WERI-Rb-1 (cell line): ENCODE measurements around the gene VAPB.

Source experiments
- DNase-seq: peaks from one replicate; pipeline ENCODE4 v3.0.0-alpha.2; 2020
- H3K27ac ChIP-seq: fragments of 250-450 bp; sonication (Bioruptor Pico); 2 replicates; pipeline ENCODE4 v1.5.1; 2020; ENCODE audit warnings: mild to moderate bottlenecking, moderate library complexity
- H3K27me3 ChIP-seq: fragments of 250-450 bp; sonication (Bioruptor Pico); 2 replicates; pipeline ENCODE4 v1.5.1; 2021; ENCODE audit warnings: mild to moderate bottlenecking, low read depth, moderate library complexity; ENCODE audit not compliant: insufficient read depth, severe bottlenecking
- H3K36me3 ChIP-seq: fragments of 250-450 bp; sonication (Bioruptor Pico); 2 replicates; pipeline ENCODE4 v1.5.1; 2020; ENCODE audit warnings: mild to moderate bottlenecking, moderate library complexity
- H3K4me3 ChIP-seq: 2 replicates; pipeline ENCODE4 v1.5.1; 2011; ENCODE audit warnings: low read depth, mild to moderate bottlenecking, control low read depth, low read length
- H3K9me3 ChIP-seq: fragments of 250-450 bp; sonication (Bioruptor Pico); 2 replicates; pipeline ENCODE4 v1.5.1; 2021; ENCODE audit warnings: mild to moderate bottlenecking, moderate library complexity; ENCODE audit not compliant: severe bottlenecking
- TF ChIP-seq, protein P1 (sequence below): IDR thresholded peaks from 2 replicates; pipeline ENCODE4 v1.5.1; 2011; ENCODE audit warnings: low read depth, mild to moderate bottlenecking, control low read depth, inconsistent platforms, low read length

The VAPB gene

DNA sequence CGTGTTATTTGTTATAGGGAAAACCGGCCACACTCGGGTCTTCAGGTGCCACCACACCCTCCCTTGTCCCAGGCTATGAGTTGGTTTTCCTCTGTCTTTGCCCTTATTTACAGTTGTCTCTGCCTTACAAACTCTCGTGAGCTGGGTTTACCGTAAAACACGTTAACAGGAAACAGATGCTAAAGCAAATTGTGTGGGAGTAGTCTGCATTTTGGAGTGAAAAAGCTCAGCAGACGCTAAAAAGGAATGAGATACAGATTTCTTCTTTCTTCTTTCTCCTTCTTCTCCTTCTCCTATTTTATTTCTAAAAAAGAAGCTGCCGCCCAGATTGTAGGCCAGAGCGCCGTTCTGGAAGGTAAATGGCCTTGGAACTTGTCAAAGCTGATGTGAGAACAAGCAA is 74.2 kb downstream of the VAPB start:
- no peak overlapping the region for H3K4me3 ChIP-seq
- TF ChIP-seq, protein P1, sequence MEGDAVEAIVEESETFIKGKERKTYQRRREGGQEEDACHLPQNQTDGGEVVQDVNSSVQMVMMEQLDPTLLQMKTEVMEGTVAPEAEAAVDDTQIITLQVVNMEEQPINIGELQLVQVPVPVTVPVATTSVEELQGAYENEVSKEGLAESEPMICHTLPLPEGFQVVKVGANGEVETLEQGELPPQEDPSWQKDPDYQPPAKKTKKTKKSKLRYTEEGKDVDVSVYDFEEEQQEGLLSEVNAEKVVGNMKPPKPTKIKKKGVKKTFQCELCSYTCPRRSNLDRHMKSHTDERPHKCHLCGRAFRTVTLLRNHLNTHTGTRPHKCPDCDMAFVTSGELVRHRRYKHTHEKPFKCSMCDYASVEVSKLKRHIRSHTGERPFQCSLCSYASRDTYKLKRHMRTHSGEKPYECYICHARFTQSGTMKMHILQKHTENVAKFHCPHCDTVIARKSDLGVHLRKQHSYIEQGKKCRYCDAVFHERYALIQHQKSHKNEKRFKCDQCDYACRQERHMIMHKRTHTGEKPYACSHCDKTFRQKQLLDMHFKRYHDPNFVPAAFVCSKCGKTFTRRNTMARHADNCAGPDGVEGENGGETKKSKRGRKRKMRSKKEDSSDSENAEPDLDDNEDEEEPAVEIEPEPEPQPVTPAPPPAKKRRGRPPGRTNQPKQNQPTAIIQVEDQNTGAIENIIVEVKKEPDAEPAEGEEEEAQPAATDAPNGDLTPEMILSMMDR: no peak
- H3K27ac ChIP-seq: no peak overlapping the region
- H3K27me3 ChIP-seq: no peaks in the 10 kb centered on the region
- no peak for DNase-seq
- no peaks in the 10 kb centered on the region for H3K9me3 ChIP-seq
- H3K36me3 ChIP-seq: no peaks in the 10 kb centered on the region

DNA sequence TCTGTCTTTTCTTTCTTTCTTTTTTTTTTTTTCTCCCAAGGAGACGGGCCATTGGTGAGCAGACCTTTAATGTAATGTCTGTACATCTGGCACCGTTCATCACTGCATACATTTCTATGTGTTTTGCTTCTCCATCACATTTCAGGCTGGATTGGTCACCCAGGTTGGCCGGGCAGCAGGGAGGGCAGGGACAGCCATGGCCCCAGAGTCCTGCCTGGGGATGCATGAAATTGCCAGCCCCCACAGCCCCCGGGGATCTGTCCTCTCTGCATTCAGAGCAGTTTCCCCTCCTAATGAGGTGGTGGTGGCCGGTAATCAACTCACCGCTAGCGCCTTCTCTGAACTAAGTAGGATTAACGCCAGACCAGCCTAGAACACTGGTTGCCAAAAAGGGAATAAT is 75.8 kb downstream of the VAPB start:
- no peak overlapping the region for H3K27ac ChIP-seq
- TF ChIP-seq, protein P1: no peak
- H3K27me3 ChIP-seq: no peaks in the 10 kb centered on the region
- no peaks in the 10 kb centered on the region for H3K36me3 ChIP-seq
- H3K4me3 ChIP-seq: no peak overlapping the region
- no peak for DNase-seq
- H3K9me3 ChIP-seq: no peaks in the 10 kb centered on the region

DNA sequence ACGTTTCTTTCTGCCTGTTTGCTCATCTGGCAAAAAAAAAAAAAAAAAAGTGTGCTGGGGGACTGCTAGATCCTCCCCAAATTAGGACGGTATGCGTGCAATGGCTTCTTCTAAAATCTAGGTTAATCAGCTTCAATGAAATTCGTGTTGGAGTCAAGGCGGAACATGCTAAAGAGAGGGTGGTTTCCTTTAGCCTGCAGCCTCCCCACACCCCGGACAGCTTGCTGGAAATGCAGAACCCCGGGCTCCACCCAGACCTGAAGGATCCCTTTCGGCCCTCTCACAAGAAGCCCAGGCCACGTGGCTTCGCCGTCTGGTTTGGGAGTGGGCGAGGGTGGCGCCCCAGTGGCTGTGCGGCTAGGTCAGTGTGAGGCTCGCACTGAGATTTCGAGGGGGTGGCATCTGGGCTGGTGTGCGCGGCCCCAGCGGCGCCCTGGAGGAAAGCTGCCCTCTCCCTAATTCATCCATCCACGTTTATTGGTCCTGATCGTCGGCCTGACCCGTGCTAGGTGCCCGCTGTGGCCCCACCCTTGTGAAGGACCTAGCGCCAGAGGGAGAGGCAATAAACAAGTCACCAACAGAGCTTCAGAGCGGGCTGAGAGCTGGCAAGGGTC is 77.2 kb downstream of the VAPB start:
- Histone ChIP-seq H3K27me3 (no peaks in the 10 kb centered on the region), H3K4me3 (no peak overlapping the region), H3K27ac (no peak overlapping the region), H3K36me3 (no peaks in the 10 kb centered on the region), H3K9me3 (no peaks in the 10 kb centered on the region)
- TF ChIP-seq, protein P1: no peak
- DNase-seq: no peak

DNA sequence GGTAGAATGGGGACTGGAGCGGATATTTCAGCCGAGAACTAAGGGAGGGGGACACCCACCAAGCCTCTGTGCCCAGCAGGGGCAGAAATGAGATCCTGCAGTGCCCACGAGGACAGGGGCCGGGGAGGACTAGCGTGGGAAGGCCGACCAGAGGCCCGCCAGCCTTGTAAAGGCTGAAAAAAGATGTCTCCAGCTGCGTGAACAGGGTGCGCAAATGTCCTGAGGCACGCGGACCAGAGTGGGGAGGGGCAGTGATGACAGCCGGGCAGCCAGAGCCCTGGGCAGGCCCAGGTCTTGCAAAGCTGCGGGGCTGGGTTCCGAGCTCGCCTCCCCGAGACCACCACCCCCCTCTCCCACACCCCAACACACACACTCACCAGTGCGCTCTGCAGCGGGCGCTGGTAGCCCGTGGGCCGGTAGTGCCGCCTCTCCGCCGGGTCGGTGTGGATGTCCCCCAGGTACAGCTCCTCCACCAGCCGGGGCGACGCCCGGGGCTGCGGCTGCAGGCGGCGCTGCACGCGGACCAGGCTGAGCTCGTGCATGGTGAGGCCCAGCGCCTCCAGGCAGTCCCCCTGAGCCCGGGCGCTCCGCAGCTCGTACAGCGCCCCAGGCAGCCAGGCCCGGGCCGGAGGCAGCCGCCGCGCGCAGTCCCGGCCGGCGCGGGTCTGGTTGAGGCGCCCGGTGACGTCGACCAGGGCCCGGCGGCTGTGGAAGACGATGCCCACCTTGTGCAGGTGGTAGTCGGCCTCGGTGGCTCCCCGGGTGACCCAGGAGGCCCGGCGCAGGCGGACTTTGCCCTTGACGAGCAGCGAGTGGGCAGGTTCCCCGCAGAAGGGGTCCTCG is 77.9 kb downstream of the VAPB start:
- Histone ChIP-seq H3K27ac (no peak overlapping the region), H3K9me3 (no peaks in the 10 kb centered on the region), H3K27me3 (no peaks in the 10 kb centered on the region), H3K36me3 (no peaks in the 10 kb centered on the region), H3K4me3 (no peak overlapping the region)
- no peak for DNase-seq
- TF ChIP-seq, protein P1: no peak

DNA sequence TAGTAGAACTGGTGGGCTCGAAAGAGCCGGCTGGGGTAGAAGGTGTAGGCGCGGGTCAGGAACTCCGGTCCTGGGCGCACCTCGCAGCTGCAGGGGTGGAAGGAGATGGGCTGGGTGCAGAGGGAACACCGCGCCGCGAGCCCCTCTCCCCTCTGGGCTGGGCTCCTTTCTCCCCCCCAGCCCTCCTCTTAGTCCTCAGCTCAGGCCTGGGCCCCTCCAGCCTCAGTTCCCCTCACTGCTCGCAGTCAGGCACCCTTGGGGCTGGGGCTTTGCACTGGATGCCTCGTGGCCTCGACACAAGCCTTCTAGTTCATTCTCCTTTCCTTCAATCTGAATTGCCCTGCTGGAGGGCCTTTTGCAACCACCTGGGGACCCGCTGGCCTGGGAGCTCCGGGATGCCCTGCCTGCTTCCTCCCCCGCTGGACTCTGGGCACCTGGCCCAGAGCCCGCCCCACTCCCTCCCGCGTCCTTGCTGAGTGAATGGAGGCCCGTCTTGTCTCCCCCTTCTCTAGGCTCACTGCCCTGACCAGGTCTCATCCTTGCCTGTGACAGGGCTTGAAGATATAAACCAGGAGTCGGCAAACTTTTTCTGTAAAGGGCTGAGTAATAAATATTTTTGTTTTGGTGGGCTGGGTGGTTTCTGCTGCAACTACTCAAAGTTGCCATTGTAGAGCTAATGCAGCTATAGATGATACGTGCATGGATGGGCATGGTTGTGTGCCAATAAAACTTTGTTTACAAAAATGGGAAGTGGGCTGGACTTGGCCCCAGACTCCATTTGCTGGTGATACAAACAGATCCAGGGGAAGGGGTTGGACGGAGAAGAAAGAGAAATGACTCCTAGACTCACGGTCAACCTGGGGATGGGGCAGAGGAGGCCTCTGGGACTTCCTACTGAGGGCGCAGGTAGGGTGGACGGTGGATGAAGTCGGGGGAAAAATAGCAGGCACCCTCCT is 78.8 kb downstream of the VAPB start:
- Histone ChIP-seq H3K27me3 (no peaks in the 10 kb centered on the region), H3K9me3 (no peaks in the 10 kb centered on the region), H3K27ac (no peak overlapping the region), H3K36me3 (no peaks in the 10 kb centered on the region), H3K4me3 (no peak overlapping the region)
- no peak for DNase-seq
- TF ChIP-seq, protein P1: no peak
